CD8-positive, alpha-beta memory T cell (primary cell): Measurements from ENCODE around the gene IMMP1L. TPM values are rescaled to one million over a fixed set of nuclear protein-coding genes. Genes with fewer than 3 reads are reported as not detected.
"Not testable (repeated sequence)": the region's sequence is repeated elsewhere in the genome, so short reads cannot be mapped to it uniquely, and the experiment has no call there.

Experiments used
- CTCF ChIA-PET: fragments of 350-600 bp; sonication (Branson Sonifier 250); formaldehyde crosslinking; loops from one replicate; lab custom pipeline; 2021; ENCODE audit warnings: antibody characterized with exemption; lab: Charles Lee
- POLR2A ChIA-PET: fragments of 350-600 bp; sonication (Branson Sonifier 250); formaldehyde crosslinking; loops from one replicate; lab custom pipeline; 2021; ENCODE audit warnings: antibody characterized with exemption; lab: Charles Lee
- DNase-seq, 5 donors: peaks; one replicate each; pipeline versions ENCODE4 v3.0.0 to v3.0.0-alpha.2; 2020 to 2022; ENCODE audit warnings: mixed read lengths in 1 of 5
- H3K27ac ChIP-seq: one replicate; pipeline ENCODE4 v1.7.0; 2013; ENCODE audit warnings: low read depth, mild to moderate bottlenecking, low read length, moderate library complexity
- H3K27me3 ChIP-seq: 2 replicates; pipeline ENCODE4 v1.7.0; 2013; ENCODE audit warnings: low read length, mild to moderate bottlenecking; ENCODE audit not compliant: insufficient read depth, poor library complexity, severe bottlenecking
- H3K36me3 ChIP-seq: 2 replicates; pipeline ENCODE4 v1.7.0; 2013; ENCODE audit warnings: mild to moderate bottlenecking, low read length, moderate library complexity; ENCODE audit not compliant: insufficient read depth
- H3K4me1 ChIP-seq: 2 replicates; pipeline ENCODE4 v1.7.0; 2013; ENCODE audit warnings: mild to moderate bottlenecking, low read length, moderate library complexity; ENCODE audit not compliant: insufficient read depth
- H3K4me3 ChIP-seq: 2 replicates; pipeline ENCODE4 v1.7.0; 2013; ENCODE audit warnings: mild to moderate bottlenecking, low read length
- H3K9me3 ChIP-seq: 2 replicates; pipeline ENCODE4 v1.7.0; 2013; ENCODE audit warnings: mild to moderate bottlenecking, low read length
- H3K27ac Mint-ChIP-seq, 8 donors: one replicate each; pipeline ENCODE4 v1.8.0; 2020 to 2021; ENCODE audit warnings: mixed read lengths in 8 of 8, mild to moderate bottlenecking in 6 of 8, inconsistent platforms in 3 of 8, moderate library complexity in 3 of 8
- H3K27me3 Mint-ChIP-seq, 2 donors: one replicate each; pipeline ENCODE4 v1.8.0; 2020 to 2021; ENCODE audit warnings: mixed read lengths in 2 of 2, mild to moderate bottlenecking in 1 of 2, moderate library complexity in 1 of 2
- H3K36me3 Mint-ChIP-seq, 3 donors: one replicate each; pipeline ENCODE4 v1.8.0; 2020 to 2021; ENCODE audit warnings: mixed read lengths in 3 of 3, inconsistent platforms in 1 of 3, mild to moderate bottlenecking in 1 of 3
- H3K4me1 Mint-ChIP-seq, 3 donors: one replicate each; pipeline ENCODE4 v1.8.0; 2020 to 2021; ENCODE audit warnings: mixed read lengths in 3 of 3, inconsistent platforms in 1 of 3, mild to moderate bottlenecking in 1 of 3
- H3K4me3 Mint-ChIP-seq, 7 donors: one replicate each; pipeline ENCODE4 v1.8.0; 2020 to 2021; ENCODE audit warnings: mixed read lengths in 7 of 7, mild to moderate bottlenecking in 6 of 7, moderate library complexity in 4 of 7, inconsistent platforms in 2 of 7
- H3K9me3 Mint-ChIP-seq, 5 donors: one replicate each; pipeline ENCODE4 v1.8.0; 2020 to 2022; ENCODE audit warnings: mixed read lengths in 5 of 5, mild to moderate bottlenecking in 3 of 5, moderate library complexity in 2 of 5, inconsistent platforms in 1 of 5
- polyA plus RNA-seq: library from polyadenylated mRNA; unstranded; fragments of 300-500 nt; fragmentation: Illumina TruSeq; gene quantifications from one replicate; pipeline ENCODE4 v1.2.3, GENCODE V29; 2021
- total RNA-seq, 2 experiments: library from RNA; stranded (reverse); gene quantifications; one replicate each; pipeline ENCODE4 v1.2.3, GENCODE V29; 2021

The IMMP1L gene
- total and polyA plus RNA-seq, 3 experiments from 2014 or later = 22.1 to 54.5 (median 27.2) TPM

DNA sequence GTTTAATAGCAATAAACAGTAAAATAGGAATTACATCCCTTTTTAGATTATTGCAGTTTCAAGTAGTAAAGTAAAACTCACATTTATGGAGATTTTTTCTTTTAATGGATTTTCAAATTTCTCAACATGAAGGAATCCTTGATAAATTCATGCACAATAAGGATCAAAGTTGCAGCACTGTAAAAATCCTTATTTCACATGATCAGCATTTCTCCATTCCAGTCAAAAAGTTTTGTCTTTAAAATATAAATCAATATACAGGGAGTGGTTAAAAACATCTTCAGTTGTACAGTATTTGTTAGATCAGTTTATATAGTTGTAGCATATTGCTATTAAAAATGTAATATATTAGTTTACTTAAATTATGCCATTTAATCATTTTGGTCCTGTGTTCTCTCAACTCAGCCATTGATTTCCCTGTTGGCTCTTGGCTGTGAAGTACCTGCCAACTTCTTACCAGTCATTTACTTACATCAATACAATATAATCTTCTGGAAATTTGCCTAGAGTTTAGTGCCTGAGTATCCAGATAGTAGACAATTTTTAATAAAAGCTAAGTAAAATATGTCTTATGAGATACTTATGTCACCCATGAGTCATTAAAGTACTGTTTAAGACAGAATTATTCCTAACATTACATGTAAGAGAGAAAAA is 12.2 kb upstream of the IMMP1L start:
- H3K27ac Mint-ChIP-seq = no peak overlapping the region
- no peaks in the 10 kb centered on the region for H3K4me1 Mint-ChIP-seq
- H3K4me3 ChIP-seq = no peak overlapping the region
- H3K27me3 Mint-ChIP-seq = no peaks in the 10 kb centered on the region
- no peaks in the 10 kb centered on the region for H3K9me3 Mint-ChIP-seq
- H3K27me3 ChIP-seq = no peaks in the 10 kb centered on the region
- DNase-seq = no peak
- ChIA-PET CTCF (no interaction called here), POLR2A (no interaction called here)
- peaks cover 1 to 17% (median 3%) of the 10 kb centered on the region in 3 donors for H3K36me3 Mint-ChIP-seq
- no peaks in the 10 kb centered on the region for H3K36me3 ChIP-seq
- no peak overlapping the region for H3K27ac ChIP-seq
- H3K4me1 ChIP-seq = no peaks in the 10 kb centered on the region
- no peaks in the 10 kb centered on the region for H3K9me3 ChIP-seq
- H3K4me3 Mint-ChIP-seq = no peak overlapping the region

DNA sequence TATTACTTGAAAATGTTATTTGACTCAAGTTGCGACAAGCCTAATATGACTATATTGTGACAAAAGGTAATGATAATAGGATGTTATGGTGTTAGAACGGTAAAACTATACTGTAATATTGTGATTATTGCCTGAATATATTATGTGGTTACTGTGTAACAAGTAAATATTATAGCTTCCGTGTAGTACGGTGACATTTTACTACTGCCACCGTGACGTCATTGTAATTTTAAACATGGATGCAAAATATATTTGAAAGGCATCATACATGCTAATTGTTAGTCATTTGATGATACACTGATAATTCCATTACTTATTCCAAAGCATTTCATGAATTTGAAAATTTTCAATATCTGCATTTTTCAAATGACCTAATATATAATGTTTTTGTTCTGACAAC is 2.7 kb upstream of the IMMP1L start:
- H3K36me3 Mint-ChIP-seq = peaks cover 0 to 13% (median 0%) of the 10 kb centered on the region in 3 donors

DNA sequence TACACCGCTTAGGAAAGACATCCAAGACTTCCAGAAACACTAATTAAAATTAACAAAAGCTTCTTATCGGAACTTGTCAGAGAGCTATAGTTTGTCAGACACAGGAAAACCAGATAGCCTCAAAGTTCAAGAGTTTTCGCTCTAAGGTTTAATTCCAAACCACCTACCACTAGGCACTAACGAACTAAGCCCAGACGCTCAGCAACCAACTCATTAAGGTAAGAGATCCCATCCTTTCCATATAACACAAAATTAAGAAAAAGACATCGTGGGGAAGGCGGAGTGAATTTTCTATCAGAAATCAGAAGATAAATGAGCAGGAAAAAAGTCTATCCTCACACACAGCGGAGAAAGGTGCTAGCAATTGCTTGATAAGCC is 382 bp downstream of the IMMP1L start:
- ChIA-PET POLR2A (no interaction called here), CTCF (no interaction called here)
- peak overlapping the region; percentile 94 to 100 (median 99) for H3K27ac Mint-ChIP-seq
- Histone ChIP-seq H3K27me3 (no peaks in the 10 kb centered on the region), H3K9me3 (no peaks in the 10 kb centered on the region), H3K4me3 (peak overlapping the region; percentile 90), H3K4me1 (peaks cover 35% of the 10 kb centered on the region), H3K27ac (peak overlapping the region; percentile 91), H3K36me3 (no peaks in the 10 kb centered on the region)
- DNase-seq = no peak
- peaks cover 0 to 1% of the 10 kb centered on the region in 2 donors for H3K27me3 Mint-ChIP-seq
- no peaks in the 10 kb centered on the region for H3K9me3 Mint-ChIP-seq
- peaks cover 49 to 69% (median 64%) of the 10 kb centered on the region in 3 donors for H3K4me1 Mint-ChIP-seq
- peaks cover 0 to 29% (median 3%) of the 10 kb centered on the region in 3 donors for H3K36me3 Mint-ChIP-seq
- H3K4me3 Mint-ChIP-seq = peak overlapping the region; percentile 94 to 100 (median 99)

More for the DNA sequence above, 2.7 kb upstream of the IMMP1L start:
- no peaks in the 10 kb centered on the region for H3K36me3 ChIP-seq
- H3K4me1 Mint-ChIP-seq = peaks cover 36 to 47% (median 44%) of the 10 kb centered on the region in 3 donors
- no peaks in the 10 kb centered on the region for H3K9me3 Mint-ChIP-seq
- H3K4me1 ChIP-seq = peaks cover 35% of the 10 kb centered on the region
- H3K9me3 ChIP-seq = no peaks in the 10 kb centered on the region
- H3K27ac ChIP-seq = peak overlapping the region; percentile 32
- peaks cover 0 to 1% of the 10 kb centered on the region in 2 donors for H3K27me3 Mint-ChIP-seq
- no peak overlapping the region for H3K27ac Mint-ChIP-seq
- H3K4me3 Mint-ChIP-seq = no peak overlapping the region
- no peak overlapping the region for H3K4me3 ChIP-seq
- CTCF ChIA-PET = no interaction called here
- H3K27me3 ChIP-seq = no peaks in the 10 kb centered on the region
- DNase-seq = no peak
- POLR2A ChIA-PET = no interaction called here

DNA sequence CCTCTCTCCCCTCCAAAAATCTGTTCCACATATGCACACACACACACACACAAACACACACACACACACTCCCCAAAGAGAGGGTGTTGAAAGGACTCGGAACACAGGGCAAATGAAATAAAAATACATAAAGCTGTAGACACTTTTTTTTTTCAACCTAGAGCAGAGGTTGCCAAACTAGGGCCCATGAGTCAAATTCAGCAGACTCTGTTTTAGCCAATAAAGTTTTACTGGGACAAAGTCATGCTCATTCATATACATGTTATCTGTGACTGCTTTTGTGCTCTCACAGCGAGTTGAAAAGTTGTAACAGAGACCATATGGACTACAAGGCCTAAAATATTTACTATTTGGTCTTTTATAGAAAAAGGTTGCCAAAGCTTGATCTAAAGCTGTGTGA is 8.9 kb downstream of the IMMP1L start:
- no peaks in the 10 kb centered on the region for H3K9me3 Mint-ChIP-seq
- H3K27ac Mint-ChIP-seq = no peak overlapping the region
- H3K36me3 ChIP-seq = peaks cover under 1% of the 10 kb centered on the region
- POLR2A ChIA-PET = no interaction called here
- CTCF ChIA-PET = no interaction called here
- H3K27ac ChIP-seq = no peak overlapping the region
- H3K4me3 Mint-ChIP-seq = no peak overlapping the region
- no peak overlapping the region for H3K4me3 ChIP-seq
- H3K27me3 Mint-ChIP-seq = no peaks in the 10 kb centered on the region
- no peaks in the 10 kb centered on the region for H3K27me3 ChIP-seq
- no peak for DNase-seq
- no peaks in the 10 kb centered on the region for H3K9me3 ChIP-seq
- H3K36me3 Mint-ChIP-seq = peaks cover 3 to 35% (median 3%) of the 10 kb centered on the region in 3 donors
- H3K4me1 ChIP-seq = no peaks in the 10 kb centered on the region
- H3K4me1 Mint-ChIP-seq = peaks cover 23 to 58% (median 27%) of the 10 kb centered on the region in 3 donors

DNA sequence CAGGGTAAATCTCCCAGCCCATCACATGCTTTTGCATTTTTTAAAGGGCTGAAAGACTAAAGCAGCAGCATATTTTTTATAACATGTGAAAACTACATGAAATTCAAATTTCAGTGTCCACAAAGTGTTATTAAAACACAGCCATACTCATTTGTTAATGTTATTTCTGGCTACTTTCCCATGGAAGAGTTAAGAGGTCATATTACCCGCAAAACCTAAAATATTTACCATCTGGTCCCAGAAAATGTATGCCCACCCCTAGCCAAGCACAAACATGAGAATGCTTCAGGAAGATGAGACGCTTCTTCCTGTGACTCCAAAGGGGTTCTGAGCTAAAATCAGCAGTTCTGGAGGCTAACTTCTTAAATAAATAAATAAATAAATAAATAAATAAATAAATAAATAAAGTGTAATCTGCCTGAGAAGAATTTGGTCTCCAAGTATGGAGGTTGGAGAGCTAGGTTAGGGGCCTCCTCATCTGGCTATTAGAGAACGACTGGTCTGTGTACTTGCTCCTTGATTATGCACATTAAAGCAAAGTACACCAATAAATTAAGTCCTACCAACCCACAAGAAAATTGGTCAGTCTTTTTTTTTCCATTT is 9.7 kb downstream of the IMMP1L start:
- H3K27me3 ChIP-seq = no peaks in the 10 kb centered on the region
- H3K36me3 ChIP-seq = peaks cover 4% of the 10 kb centered on the region
- POLR2A ChIA-PET = no interaction called here
- H3K4me3 ChIP-seq = no peak overlapping the region
- DNase-seq = no peak
- Mint-ChIP-seq H3K9me3 (no peaks in the 10 kb centered on the region), H3K27me3 (no peaks in the 10 kb centered on the region), H3K36me3 (peaks cover 6 to 32% (median 10%) of the 10 kb centered on the region in 3 donors), H3K4me3 (no peak overlapping the region), H3K27ac (no peak overlapping the region), H3K4me1 (peaks cover 22 to 54% (median 24%) of the 10 kb centered on the region in 3 donors)
- H3K27ac ChIP-seq = no peak overlapping the region
- no peaks in the 10 kb centered on the region for H3K4me1 ChIP-seq
- CTCF ChIA-PET = no interaction called here
- no peaks in the 10 kb centered on the region for H3K9me3 ChIP-seq

DNA sequence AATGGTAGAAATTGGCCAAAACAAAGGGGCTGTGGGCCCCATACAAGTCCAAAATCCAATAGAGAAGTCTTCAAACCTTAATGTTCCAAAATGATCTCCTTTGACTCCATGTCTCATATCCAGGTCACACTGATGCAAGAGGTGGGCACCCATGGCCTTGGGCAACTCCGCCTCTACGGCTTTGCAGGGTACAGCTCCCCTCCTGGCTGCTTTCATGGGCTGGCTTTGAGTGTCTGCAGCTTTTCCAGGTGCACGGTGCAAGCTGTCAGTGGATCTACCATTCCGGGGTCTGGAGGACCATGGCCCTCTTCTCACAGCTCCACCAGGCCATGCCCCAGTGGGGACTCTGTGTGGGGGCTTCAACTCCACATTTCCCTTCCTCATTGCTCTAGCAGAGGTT is 15.7 kb downstream of the IMMP1L start:
- CTCF ChIA-PET, H3K9me3 ChIP-seq, H3K36me3 ChIP-seq, H3K27ac Mint-ChIP-seq, H3K27me3 ChIP-seq, H3K4me1 ChIP-seq, H3K27ac ChIP-seq, H3K4me3 Mint-ChIP-seq, H3K9me3 Mint-ChIP-seq, H3K4me3 ChIP-seq, POLR2A ChIA-PET, H3K27me3 Mint-ChIP-seq, DNase-seq: not testable (repeated sequence)
- Mint-ChIP-seq H3K4me1 (peaks cover 29 to 51% (median 38%) of the 10 kb centered on the region in 3 donors), H3K36me3 (peaks cover 15 to 34% (median 18%) of the 10 kb centered on the region in 3 donors)

DNA sequence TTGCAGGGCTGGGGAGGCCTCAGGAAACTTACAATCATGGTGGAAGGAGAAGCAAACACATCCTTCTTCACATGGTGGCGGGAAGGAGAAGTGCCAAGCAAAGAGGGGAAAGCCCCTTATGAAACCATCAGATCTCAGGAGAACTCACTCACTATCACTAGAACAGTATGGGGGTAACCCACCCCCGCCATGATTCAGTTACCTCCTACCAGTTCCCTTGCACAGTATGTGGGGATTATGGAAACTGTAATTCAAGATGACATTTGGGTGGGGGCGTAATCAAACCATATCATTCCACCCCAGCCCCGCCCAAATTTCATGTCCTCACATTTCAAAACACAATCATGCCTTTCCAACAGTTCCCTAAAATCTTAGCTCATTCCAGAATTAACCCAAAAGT is 16.2 kb downstream of the IMMP1L start:
- DNase-seq = no peak
- H3K27ac ChIP-seq = no peak overlapping the region
- H3K36me3 ChIP-seq = peaks cover 4% of the 10 kb centered on the region
- H3K4me3 Mint-ChIP-seq = peak overlapping the region in 1 of 7 donors; percentile 15
- ChIA-PET POLR2A (no interaction called here), CTCF (no interaction called here)
- no peaks in the 10 kb centered on the region for H3K27me3 ChIP-seq
- no peaks in the 10 kb centered on the region for H3K4me1 ChIP-seq
- no peaks in the 10 kb centered on the region for H3K27me3 Mint-ChIP-seq
- H3K4me3 ChIP-seq = no peak overlapping the region
- H3K9me3 ChIP-seq = no peaks in the 10 kb centered on the region
- no peaks in the 10 kb centered on the region for H3K9me3 Mint-ChIP-seq
- H3K36me3 Mint-ChIP-seq = peaks cover 15 to 32% (median 18%) of the 10 kb centered on the region in 3 donors
- peak overlapping the region in 1 of 8 donors; percentile 52 for H3K27ac Mint-ChIP-seq
- H3K4me1 Mint-ChIP-seq = peaks cover 26 to 48% (median 34%) of the 10 kb centered on the region in 3 donors

DNA sequence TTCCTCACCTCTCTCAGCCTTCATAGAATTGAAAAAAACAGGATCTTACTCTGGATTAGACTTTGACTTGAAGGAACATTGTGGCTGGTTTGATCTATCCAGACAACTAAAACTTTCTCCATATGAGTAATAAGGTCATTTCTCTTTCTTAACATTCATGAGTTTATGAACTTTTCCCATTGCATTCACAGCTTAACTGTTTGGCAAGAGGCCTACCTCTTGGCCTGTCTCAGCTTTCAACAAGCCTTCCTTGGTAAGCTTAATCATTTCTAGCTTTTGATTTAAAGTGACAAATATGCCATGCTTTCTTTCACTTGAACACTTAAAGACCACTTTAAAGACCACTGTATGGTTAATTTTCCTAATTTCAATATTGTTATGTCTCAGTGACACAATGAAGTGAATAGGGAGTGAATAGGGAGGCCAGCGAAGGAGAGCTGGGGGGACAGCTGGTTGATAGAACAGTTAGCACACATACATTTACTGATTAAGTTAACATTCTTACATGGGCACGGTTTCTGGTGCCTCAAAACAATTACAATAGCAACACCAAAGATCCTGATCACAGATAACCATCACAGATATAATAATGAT is 17.0 kb downstream of the IMMP1L start:
- Mint-ChIP-seq H3K4me3 (no peak overlapping the region), H3K4me1 (peaks cover 26 to 55% (median 41%) of the 10 kb centered on the region in 3 donors), H3K36me3 (peaks cover 15 to 32% (median 18%) of the 10 kb centered on the region in 3 donors), H3K27me3 (no peaks in the 10 kb centered on the region), H3K9me3 (no peaks in the 10 kb centered on the region), H3K27ac (peak overlapping the region in 1 of 8 donors; percentile 14)
- peaks cover 4% of the 10 kb centered on the region for H3K36me3 ChIP-seq
- no peaks in the 10 kb centered on the region for H3K9me3 ChIP-seq
- no peaks in the 10 kb centered on the region for H3K4me1 ChIP-seq
- DNase-seq = no peak
- ChIA-PET CTCF (no interaction called here), POLR2A (no interaction called here)
- H3K4me3 ChIP-seq = no peak overlapping the region
- no peaks in the 10 kb centered on the region for H3K27me3 ChIP-seq
- H3K27ac ChIP-seq = no peak overlapping the region
